Stimulated activated CD4-positive, alpha-beta T cell treated with anti-CD3 and anti-CD28 coated beads, Interleukin-4, amount 100 ng/mL, for 48 hours (primary cell): ENCODE measurements around the gene DMXL2.
"Not testable (repeated sequence)": the region's sequence is repeated elsewhere in the genome, so short reads cannot be mapped to it uniquely, and the experiment has no call there.

Experiments used
- DNase-seq, 2 donors: peaks; one replicate each; pipeline ENCODE4 v3.0.0-alpha.2; 2020; ENCODE audit warnings: low read depth in 2 of 2

DMXL2 gene

GRCh38 chr15:51624022-51624421 lies 1.5 kb upstream of the DMXL2 start:
- DNase-seq = no peak

GRCh38 chr15:51623386-51623938 lies 891 bp upstream of the DMXL2 start:
- no peak for DNase-seq

DNA sequence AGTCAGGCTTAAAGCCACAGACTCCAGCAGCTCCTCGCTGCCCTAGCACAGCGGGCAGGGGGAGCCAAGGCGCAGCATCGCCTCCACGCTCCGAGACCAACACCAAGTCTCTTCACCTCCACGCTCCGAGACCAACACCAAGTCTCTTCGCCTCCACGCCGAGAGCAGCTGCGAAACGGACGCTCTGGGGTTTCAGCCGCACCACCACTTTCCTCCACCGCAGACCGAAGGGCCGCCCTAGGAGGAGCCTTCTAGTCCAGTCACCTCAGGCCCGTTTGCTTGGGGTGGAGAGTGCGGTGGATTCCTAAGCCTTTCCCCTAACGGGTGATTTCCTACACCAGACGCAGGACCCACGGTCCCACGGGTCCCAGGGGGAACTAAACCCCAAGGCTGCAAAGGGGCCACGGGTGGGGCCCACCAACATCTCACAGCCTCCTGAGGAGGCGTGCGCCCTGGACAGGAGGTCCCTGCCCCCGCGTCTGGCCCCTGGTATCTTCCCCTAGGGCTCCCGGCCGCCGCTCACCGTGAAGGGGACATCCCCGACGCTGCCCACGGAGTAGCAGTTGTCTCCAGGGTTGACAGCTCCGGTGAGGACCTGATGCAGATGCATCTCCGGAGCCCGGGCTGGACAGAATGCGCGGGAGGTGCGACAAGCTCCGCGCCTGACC lies 501 bp downstream of the DMXL2 start:
- DNase-seq = peak; percentile 30 to 35

DNA sequence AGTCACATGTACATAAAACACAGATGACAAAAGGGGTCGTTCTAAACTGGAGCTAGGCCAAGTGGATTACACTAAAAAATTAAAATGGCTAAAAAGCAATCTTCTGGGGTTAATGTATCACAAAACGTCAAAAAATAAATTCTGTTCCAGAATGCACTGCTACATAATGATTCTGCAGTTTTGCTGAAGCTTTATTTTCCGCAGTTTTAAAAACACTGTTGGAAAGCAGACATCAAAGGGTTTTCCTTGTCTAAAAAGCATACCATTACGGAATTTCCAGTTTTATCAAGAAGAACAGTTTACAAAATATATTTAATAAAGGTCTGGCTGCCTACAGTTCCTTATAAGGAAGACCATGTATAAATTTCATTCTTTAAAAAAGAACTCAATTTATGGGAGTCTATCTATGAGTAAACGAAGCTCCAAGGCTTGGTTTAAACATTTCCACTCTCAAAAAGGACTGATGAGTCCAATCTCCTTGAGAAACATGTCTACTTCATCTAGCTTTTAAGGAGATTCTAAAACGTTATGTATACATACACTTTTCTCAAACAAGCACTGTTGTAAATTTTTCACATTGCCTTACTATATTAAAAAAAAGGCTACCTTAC lies 1.3 kb downstream of the DMXL2 start:
- no peak for DNase-seq

GRCh38 chr15:51620641-51621040 lies 1.9 kb downstream of the DMXL2 start:
- no peak for DNase-seq

- no peak for DNase-seq
Measured at GRCh38 chr15:51620122-51620521, 2.4 kb downstream of the DMXL2 start.

- DNase-seq = no peak
Measured at GRCh38 chr15:51619331-51620035, 3.1 kb downstream of the DMXL2 start.

DNA sequence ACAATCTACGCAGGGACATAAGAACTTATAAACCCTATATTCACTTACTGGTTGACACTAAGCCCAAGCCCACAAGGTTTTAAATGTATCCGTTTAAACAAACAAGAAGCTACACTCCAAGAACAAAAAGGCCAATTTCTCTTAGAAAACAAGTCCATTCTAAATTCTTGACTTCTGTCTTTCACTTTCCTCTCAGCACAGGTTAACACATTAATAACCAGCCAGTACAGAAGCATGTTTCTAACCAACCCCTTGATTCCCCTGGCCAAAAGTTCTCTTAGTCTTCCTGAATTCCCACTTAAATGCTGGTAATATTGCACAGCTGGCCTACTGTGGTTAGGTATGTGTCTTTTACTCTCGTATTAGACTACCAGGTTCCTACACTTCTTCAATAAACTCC lies 4.7 kb downstream of the DMXL2 start:
- DNase-seq = no peak

- no peak for DNase-seq
Measured at GRCh38 chr15:51613951-51614350, 8.6 kb downstream of the DMXL2 start.

DNA sequence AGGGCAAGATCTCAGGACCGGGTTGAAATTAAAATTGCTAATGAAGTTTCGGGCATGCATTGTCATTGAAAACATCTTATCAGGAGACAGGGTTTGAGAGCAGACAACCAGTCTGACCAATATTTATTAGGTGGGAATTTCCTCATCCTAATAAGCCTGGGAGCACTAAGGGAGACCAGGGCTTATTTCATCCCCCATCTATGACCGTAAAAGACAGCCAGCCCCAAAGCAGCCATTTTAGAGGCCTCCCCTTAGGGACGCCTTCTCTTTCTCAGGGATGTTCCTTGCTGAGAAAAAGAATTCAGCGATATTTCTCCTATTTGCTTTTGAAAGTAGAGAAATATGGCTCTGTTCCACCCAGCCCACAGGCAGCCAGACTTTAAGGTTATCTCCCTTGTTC lies 9.9 kb downstream of the DMXL2 start:
- not testable (repeated sequence) for DNase-seq

- not testable (repeated sequence) for DNase-seq
Measured at GRCh38 chr15:51603462-51603948, 19.1 kb downstream of the DMXL2 start.

DNA sequence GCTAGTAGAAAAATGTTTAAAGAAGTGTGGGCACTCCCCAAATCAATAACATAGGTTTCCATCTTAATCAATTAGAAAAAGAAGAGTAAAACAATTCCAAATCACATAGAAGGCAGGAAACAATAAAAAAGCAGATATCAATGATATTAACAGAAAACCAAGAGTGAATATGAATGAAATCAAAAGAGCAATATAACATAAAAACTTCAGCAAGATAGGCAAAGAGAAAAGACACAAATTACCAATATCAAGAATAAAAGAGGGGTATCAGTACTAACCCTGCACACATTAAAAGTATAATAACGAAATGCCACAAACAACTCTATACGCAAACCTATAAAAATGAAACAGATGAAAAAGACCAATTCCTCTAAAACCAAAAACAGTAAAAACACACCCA lies 19.6 kb downstream of the DMXL2 start:
- DNase-seq = no peak

- no peak for DNase-seq
Measured at GRCh38 chr15:51602484-51602883, 20.1 kb downstream of the DMXL2 start.

- DNase-seq = no peak
Measured at GRCh38 chr15:51601801-51602200, 20.8 kb downstream of the DMXL2 start.

DNA sequence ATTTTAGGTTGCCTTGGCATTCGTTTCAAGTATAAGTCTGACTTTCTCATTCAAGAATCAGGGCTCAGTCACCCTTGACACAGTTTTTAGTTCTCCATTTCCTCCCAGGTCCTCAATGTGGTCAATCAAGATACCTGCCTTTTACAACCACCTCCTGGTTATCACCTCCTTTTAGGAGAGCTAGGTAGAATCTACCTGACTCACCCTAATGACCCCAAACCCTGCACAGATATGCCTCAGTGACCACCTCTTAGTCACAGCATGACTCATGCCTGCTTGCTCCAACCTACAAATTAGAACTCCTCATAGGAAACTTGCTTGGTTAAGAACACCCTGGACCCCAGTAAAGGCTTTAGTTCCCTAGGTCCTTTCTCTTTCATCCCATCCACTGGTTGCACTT lies 22.5 kb downstream of the DMXL2 start:
- DNase-seq = no peak

- DNase-seq = no peak
Measured at GRCh38 chr15:51589881-51590568, 32.5 kb downstream of the DMXL2 start.

GRCh38 chr15:51588966-51589365 lies 33.6 kb downstream of the DMXL2 start:
- no peak for DNase-seq

GRCh38 chr15:51585986-51586385 lies 36.6 kb downstream of the DMXL2 start:
- DNase-seq = no peak

GRCh38 chr15:51580982-51581381 lies 41.6 kb downstream of the DMXL2 start:
- no peak for DNase-seq

DNA sequence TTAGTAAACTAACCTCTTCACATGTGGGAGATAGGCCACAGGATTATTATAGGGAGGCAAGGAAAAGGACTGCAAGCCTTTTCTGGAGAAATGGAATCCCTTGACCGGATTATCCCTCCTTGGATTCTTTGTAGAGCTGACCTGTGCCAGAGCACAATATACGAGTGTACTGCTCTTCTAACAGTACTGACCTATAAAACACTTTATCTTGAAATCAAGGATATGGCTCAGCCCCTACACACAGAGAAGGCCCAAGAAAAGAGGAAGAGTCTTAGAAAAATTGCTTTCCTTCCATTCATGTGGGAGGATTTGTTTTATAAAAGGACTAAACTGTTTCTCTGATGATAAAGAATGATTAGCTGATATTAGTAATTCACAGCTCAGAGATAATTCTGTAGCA lies 42.2 kb downstream of the DMXL2 start:
- no peak for DNase-seq

DNA sequence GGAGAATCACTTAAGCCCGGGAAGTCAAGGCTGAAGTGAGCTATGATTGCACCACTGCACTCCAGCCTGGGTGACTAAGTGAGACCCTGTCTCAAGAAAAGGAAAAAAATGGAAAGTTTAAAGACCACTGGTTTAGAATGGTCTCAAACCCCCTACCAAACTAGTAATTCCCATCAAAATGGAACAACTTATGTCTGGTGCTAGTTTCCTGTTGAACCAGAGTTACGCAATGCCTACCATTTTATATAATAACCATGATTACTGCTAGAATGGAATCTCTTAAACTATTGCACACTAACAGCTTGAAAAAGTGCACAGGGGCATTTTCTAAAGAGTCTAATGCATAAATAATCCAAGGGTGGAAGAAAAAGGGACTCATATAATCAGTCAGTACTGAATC lies 43.6 kb downstream of the DMXL2 start:
- no peak for DNase-seq

- DNase-seq = no peak
Measured at GRCh38 chr15:51577636-51578304, 44.8 kb downstream of the DMXL2 start.
